ENCODE results near the gene FSTL3. TPM values are rescaled to one million over a fixed set of nuclear protein-coding genes. Genes with fewer than 3 reads are reported as not detected.
"Not testable (repeated sequence)": the region's sequence is repeated elsewhere in the genome, so short reads cannot be mapped to it uniquely, and the experiment has no call there.

Gene FSTL3
- total RNA-seq = 10 to 100 TPM; 14.4 to 51.6 (median 43.5) TPM

DNA sequence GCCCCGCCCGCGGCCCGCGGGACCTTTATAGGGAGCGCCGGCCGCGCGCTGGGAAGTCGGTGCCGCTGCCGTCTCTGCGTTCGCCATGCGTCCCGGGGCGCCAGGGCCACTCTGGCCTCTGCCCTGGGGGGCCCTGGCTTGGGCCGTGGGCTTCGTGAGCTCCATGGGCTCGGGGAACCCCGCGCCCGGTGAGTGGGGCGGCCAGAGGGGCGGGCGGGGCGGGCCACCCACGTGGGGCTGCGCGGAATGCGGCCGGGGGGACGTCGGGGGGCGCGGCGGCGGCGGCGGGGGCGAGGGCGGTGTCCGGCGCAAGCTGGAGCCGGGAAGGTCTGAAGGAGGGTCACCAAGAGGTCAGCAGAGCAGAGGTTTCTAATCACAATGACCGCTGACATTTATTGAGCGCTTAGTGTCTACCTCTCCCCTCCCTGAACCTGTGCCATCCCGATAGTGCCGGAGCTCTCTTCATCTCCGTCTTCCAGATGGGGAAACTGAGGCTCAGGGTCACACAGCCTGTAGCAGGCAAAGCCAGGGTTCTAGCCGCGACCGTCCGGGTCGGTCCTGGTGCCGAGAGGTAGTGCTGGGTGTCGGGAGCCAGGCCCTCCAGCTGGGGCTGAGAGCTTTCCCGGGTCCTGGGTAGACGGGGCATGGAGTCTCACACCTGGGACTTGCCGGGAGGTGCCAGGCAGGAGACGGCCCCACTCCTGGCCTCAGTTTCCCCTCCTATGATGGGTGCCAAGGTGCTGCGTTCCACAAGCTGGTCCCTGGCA lies at the start of gene FSTL3:
Gene FSTL3, plus strand, starts transcription at position 54 of the 767 bp plus-strand sequence. Its CDS starts 32 bp downstream, at position 86.
- no peak for TF ChIP-seq POLR2A (IDR thresholded peaks at IDR 0.05)
- TF ChIP-seq, protein P1, sequence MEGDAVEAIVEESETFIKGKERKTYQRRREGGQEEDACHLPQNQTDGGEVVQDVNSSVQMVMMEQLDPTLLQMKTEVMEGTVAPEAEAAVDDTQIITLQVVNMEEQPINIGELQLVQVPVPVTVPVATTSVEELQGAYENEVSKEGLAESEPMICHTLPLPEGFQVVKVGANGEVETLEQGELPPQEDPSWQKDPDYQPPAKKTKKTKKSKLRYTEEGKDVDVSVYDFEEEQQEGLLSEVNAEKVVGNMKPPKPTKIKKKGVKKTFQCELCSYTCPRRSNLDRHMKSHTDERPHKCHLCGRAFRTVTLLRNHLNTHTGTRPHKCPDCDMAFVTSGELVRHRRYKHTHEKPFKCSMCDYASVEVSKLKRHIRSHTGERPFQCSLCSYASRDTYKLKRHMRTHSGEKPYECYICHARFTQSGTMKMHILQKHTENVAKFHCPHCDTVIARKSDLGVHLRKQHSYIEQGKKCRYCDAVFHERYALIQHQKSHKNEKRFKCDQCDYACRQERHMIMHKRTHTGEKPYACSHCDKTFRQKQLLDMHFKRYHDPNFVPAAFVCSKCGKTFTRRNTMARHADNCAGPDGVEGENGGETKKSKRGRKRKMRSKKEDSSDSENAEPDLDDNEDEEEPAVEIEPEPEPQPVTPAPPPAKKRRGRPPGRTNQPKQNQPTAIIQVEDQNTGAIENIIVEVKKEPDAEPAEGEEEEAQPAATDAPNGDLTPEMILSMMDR (IDR thresholded peaks at IDR 0.05) = no peak
- peak within 1 kb of the TSS; percentile 44 for H3K4me3 ChIP-seq (ENCODE audit: low read depth, poor library complexity, severe bottlenecking)
- no peak for DNase-seq (ENCODE audit: low spot score in 2 of 2)
- WGBS, 2 donors = 2 to 5% methylated on average over 30 to 50 of the region's 63 CpGs
- intact Hi-C loops (cut with DNase I; ENCODE audit: low total_unique reads) = no loop called here

DNA sequence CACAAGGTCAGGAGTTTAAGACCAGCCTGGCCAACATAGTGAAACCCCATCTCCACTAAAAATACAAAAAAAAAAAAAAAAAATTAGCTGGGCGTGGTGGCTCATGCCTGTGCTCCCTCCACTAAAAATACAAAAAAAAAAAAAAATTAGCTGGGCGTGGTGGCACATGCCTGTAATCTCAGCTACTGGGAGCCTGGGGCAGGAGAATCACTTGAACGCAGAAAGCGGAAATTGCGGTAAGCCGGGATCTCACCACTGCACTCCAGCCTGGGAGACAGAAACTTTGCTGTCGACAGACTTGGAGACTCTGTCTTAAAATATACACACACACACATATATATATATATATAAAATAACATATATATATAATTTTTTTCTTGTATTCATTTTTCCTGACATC lies 49.6 kb upstream of the FSTL3 start:
- intact Hi-C loops (cut with DNase I; ENCODE audit: low total_unique reads); H3K4me3 ChIP-seq (ENCODE audit: low read depth, poor library complexity, severe bottlenecking); DNase-seq (ENCODE audit: low spot score in 2 of 2): not testable (repeated sequence)
- 61 to 65% methylated on average over 7 of the region's 7 CpGs for WGBS, 2 donors

DNA sequence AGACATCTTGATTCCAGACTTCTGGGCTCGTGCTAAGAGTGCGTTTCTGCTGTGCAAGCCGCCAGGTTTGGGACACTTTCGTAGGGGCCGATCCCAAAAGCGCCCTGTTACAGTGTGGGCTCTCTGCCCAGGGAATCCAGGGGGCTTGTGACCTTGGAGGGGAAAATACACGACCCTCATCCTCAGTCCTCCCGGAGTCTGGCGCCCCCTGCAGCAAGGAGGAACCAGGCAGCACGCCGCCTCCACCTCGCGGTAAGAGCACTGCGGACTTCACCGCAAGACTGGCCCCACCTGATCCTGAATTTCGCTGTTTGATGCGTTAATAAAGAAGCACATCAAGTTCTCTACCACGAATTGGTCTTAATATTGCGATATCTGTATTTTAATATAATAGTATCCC lies 48.0 kb upstream of the FSTL3 start:
- intact Hi-C loops (cut with DNase I; ENCODE audit: low total_unique reads) = no loop called here
- TF ChIP-seq POLR2A (IDR thresholded peaks at IDR 0.05) = no peak
- TF ChIP-seq, protein P1 (IDR thresholded peaks at IDR 0.05) = no peak
- WGBS, 2 donors = 84 to 89% methylated on average over 18 to 19 of the region's 19 CpGs
- no peak overlapping the region for H3K4me3 ChIP-seq (ENCODE audit: low read depth, poor library complexity, severe bottlenecking)
- no peak for DNase-seq (ENCODE audit: low spot score in 2 of 2)

DNA sequence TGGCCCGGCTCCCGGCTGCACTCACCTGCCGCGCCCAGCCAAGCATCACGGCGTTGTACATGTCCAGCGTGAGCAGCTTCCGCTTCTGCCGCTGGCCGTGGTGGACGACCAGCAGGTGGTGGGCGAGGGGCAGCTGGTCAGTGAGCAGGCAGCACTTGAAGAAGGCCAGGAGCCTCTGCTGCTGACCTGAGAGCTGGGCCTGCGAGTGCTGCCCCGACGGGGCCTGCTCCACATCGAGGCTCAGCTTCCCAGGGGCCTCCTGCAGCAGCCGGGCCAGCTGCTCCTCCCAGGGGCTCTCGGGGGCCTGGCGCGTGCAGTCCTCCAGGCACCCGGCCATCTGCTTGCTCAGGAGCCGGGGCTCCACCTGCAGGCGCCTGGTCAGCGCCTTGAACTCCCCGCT lies 46.7 kb upstream of the FSTL3 start:
- 84 to 88% methylated on average over 23 to 24 of the region's 25 CpGs for WGBS, 2 donors
- DNase-seq (ENCODE audit: low spot score in 2 of 2); intact Hi-C loops (cut with DNase I; ENCODE audit: low total_unique reads); H3K4me3 ChIP-seq (ENCODE audit: low read depth, poor library complexity, severe bottlenecking): not testable (repeated sequence)

DNA sequence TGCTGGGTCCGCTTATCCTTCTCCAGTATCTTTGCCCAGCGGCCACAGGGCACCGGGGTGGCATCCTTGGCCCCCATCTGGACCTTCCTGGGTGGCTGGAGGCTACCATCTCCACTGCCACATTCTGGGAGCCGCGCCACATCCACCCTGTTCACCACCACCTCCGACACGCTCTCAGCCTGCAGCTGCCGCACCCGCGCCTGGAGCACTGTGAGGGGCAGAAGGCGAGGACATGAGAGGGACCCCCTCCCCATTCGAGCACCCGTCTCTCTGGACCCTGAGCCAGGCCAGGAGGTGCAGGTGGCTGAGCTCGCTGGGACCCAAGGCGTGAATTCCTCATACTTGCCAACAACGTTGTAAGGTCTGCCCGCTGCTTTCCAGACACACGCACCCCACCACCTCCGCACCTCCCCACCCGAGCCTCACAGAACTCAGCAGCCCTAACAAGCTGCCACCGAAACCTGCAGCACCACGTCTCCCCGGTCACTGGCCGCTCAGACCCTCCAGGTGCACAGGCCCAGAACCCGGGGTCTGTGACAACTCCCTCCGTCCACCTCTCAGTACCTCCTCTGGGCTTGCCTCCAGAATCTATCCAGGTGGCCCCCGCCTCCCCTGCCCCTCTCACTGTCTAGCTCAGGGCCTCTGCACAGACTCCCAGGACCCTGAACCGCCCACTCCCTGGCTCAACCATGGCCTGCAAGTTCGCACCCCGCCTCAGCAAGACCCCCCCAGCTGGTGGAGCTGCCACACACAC lies 46.1 kb upstream of the FSTL3 start:
- H3K4me3 ChIP-seq (ENCODE audit: low read depth, poor library complexity, severe bottlenecking) = no peak overlapping the region
- DNase-seq (ENCODE audit: low spot score in 2 of 2) = no peak
- TF ChIP-seq, protein P1 (IDR thresholded peaks at IDR 0.05) = no peak
- TF ChIP-seq POLR2A (IDR thresholded peaks at IDR 0.05) = no peak
- intact Hi-C loops (cut with DNase I; ENCODE audit: low total_unique reads) = no loop called here
- WGBS, 2 donors = 89 to 93% methylated on average over 30 of the region's 30 CpGs

DNA sequence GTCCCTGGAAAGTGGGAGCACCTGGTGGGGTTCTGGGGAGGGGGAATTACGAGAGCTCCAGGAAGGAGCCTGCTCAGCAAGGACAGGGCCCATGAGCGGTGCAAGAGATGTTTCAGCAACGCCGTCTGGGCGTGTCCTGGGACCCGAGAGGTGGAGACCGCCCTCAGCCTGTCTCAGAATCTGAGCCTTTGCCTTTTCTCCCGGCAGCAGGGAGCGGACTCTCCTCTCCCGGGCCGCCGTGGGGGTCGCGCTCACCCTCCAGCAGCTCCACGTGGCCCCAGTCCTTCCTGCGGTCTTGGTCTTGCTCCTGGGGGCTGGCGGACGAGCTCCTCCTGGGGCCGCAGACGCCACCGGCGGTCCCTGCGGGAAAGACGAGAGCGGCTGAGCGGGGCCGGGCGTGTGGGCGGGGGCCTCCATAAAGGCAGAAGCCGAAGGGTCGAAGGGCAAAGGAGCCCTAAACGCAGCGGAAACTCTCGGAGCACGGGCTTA lies 43.6 kb upstream of the FSTL3 start:
- intact Hi-C loops (cut with DNase I; ENCODE audit: low total_unique reads) = no loop called here
- no peak for DNase-seq (ENCODE audit: low spot score in 2 of 2)
- peak overlapping the region; percentile 85 for H3K4me3 ChIP-seq (ENCODE audit: low read depth, poor library complexity, severe bottlenecking)
- WGBS, 2 donors = 1 to 2% methylated on average over 18 to 30 of the region's 35 CpGs
- no peak for TF ChIP-seq POLR2A (IDR thresholded peaks at IDR 0.05)

DNA sequence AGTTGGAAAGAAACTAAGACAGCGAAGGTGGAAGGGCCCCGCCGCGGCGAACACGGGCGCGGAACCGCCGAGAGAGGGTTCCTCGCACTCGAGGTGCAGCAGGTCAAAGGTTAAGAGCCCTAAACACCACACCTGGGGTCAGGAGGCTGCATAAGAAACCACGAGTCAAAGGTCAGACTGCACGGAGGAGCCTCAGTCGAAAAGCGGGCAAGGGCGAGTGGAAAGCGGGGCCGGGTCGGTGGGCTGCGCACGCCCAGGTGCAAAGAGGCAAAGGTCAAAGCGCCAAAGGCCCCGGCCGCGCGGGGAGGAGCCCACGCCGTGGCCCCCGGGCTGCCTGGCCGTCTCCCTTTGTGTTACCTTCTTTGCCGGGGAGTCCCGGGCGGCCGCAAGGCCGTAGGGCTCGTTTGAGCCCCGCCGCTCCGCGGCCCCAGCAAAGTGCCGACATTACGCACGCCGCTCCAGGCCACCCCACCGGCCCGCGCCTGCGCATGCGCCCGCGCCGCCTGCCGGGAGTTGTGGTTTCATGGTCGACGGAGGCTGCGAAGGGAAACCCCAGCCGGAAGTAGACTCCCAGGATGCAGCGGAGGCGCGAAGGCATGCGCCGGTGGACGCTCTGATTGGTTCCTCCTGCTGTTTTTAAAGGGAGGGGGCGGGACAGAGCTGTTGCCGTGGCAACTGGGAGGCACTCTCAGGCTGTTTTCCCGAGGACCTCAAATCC lies 43.0 kb upstream of the FSTL3 start, which contains the start of gene POLRMT:
Gene POLRMT, minus strand, starts transcription at position 470 of the 718 bp plus-strand sequence. Its CDS starts 25 bp downstream, at position 445.
- TF ChIP-seq POLR2A (IDR thresholded peaks at IDR 0.05) = no peak
- TF ChIP-seq, protein P1 (IDR thresholded peaks at IDR 0.05) = no peak
- WGBS, 2 donors = 0 to 1% methylated on average over 53 to 54 of the region's 67 CpGs
- peak within 1 kb of the TSS; percentile 85 for H3K4me3 ChIP-seq (ENCODE audit: low read depth, poor library complexity, severe bottlenecking)
- intact Hi-C loops (cut with DNase I; ENCODE audit: low total_unique reads) = no loop called here
- DNase-seq (ENCODE audit: low spot score in 2 of 2) = peak; percentile 98 to 100

All from lower leg skin (tissue), 4 donors.